Thoracic aorta (tissue), 2 donors: ENCODE measurements around the gene TSPAN11. TPM values are rescaled to one million over a fixed set of nuclear protein-coding genes. Genes with fewer than 3 reads are reported as not detected.

ENCODE experiments used
- ATAC-seq: fragments of 150-250 bp; one replicate; pipeline ENCODE4 v1.8.0; 2017; ENCODE audit warnings: low read depth; ENCODE audit not compliant: insufficient number of reproducible peaks, low FRiP score
- DNase-seq: peaks from one replicate; pipeline ENCODE4 v3.0.0-alpha.2; 2020; ENCODE audit warnings: low spot score
- H3K27ac ChIP-seq, 2 donors: fragments of 200-600 bp; sonication (generic); 1 replicate in 1 of 2; 2 replicates in 1 of 2; pipeline ENCODE4 v1.5.1; 2016; ENCODE audit warnings: mild to moderate bottlenecking in 2 of 2, moderate library complexity in 2 of 2
- H3K27me3 ChIP-seq: fragments of 200-600 bp; sonication (generic); replicated peaks from 2 replicates; pipeline ENCODE4 v1.6.0; 2016; ENCODE audit warnings: mild to moderate bottlenecking; ENCODE audit not compliant: insufficient read depth
- H3K36me3 ChIP-seq: fragments of 200-600 bp; sonication (generic); one replicate; pipeline ENCODE4 v1.5.1; 2016
- H3K4me1 ChIP-seq, 2 donors: fragments of 200-600 bp; sonication (generic); 1 replicate in 1 of 2; 2 replicates in 1 of 2; pipeline versions ENCODE4 v1.5.1 to v1.6.0; 2016; ENCODE audit warnings: low read depth in 2 of 2, mild to moderate bottlenecking in 1 of 2; ENCODE audit not compliant: control insufficient read depth in 1 of 2
- H3K4me3 ChIP-seq: fragments of 200-600 bp; sonication (generic); 2 replicates; pipeline ENCODE4 v1.5.1; 2016; ENCODE audit warnings: mild to moderate bottlenecking
- H3K9me3 ChIP-seq: fragments of 200-600 bp; sonication (generic); 2 replicates; pipeline ENCODE4 v1.5.1; 2016
- CTCF ChIP-seq: fragments of 200-600 bp; sonication (generic); IDR thresholded peaks from one replicate; pipeline ENCODE4 v1.5.1; 2019; ENCODE audit warnings: antibody characterized with exemption
- total RNA-seq, 2 donors: library from RNA; depleted of rRNA; stranded (reverse); fragments of >200 nt; gene quantifications; one replicate each; pipeline versions ENCODE4 v1.1.0 to v1.2.3, GENCODE V29; 2016

TSPAN11 gene
- total RNA-seq, 2 donors from 2014 or later: 0.41 to 3.0 TPM

DNA sequence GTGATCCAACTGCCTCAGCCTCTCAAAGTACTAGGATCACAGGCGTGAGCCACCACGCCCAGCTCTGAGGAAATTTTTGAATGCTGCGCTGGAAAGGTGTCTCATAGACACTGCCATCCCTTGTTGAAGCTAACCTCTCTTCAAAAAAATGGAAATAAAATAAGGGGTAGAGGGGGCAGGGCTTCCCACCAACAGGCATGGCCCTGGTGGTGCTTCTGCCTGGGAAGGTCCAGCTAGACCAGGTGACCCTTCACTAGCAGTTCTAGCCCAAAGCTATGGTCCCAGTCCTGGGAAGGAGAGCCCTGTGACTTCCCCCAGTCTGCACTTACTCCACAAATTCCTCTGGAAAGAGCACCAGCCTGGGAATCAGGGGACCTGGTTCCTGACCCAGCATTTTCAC is 45.7 kb upstream of the TSPAN11 start:
- TF ChIP-seq CTCF: no peak
- Histone ChIP-seq H3K27ac (no peak overlapping the region), H3K4me1 (peaks cover 0 to 6% of the 10 kb centered on the region in 2 donors), H3K36me3 (no peaks in the 10 kb centered on the region), H3K4me3 (no peak overlapping the region), H3K9me3 (no peaks in the 10 kb centered on the region), H3K27me3 (no peaks in the 10 kb centered on the region)
- ATAC-seq (no peak), DNase-seq (no peak)

GRCh38 chr12:30882706-30883105 is 43.8 kb upstream of the TSPAN11 start:
- peaks cover 0 to 6% of the 10 kb centered on the region in 2 donors for H3K4me1 ChIP-seq
- no peak for TF ChIP-seq CTCF
- no peaks in the 10 kb centered on the region for H3K27me3 ChIP-seq
- H3K9me3 ChIP-seq: peaks cover 4% of the 10 kb centered on the region
- no peak for ATAC-seq
- DNase-seq: no peak
- H3K4me3 ChIP-seq: no peak overlapping the region
- H3K36me3 ChIP-seq: no peaks in the 10 kb centered on the region
- H3K27ac ChIP-seq: no peak overlapping the region

GRCh38 chr12:30884799-30885198 is 41.7 kb upstream of the TSPAN11 start:
- H3K9me3 ChIP-seq: peaks cover 6% of the 10 kb centered on the region
- no peak overlapping the region for H3K4me3 ChIP-seq
- no peak for TF ChIP-seq CTCF
- H3K4me1 ChIP-seq: peaks cover 0 to 6% of the 10 kb centered on the region in 2 donors
- no peaks in the 10 kb centered on the region for H3K36me3 ChIP-seq
- H3K27ac ChIP-seq: no peak overlapping the region
- DNase-seq: no peak
- no peaks in the 10 kb centered on the region for H3K27me3 ChIP-seq
- no peak for ATAC-seq

- Histone ChIP-seq H3K4me3 (no peak overlapping the region), H3K9me3 (peaks cover 6% of the 10 kb centered on the region), H3K27ac (no peak overlapping the region), H3K27me3 (no peaks in the 10 kb centered on the region), H3K4me1 (peaks cover 0 to 1% of the 10 kb centered on the region in 2 donors), H3K36me3 (no peaks in the 10 kb centered on the region)
- ATAC-seq (no peak), DNase-seq (no peak)
- no peak for TF ChIP-seq CTCF
Measured at GRCh38 chr12:30885321-30885720, 41.2 kb upstream of the TSPAN11 start.

DNA sequence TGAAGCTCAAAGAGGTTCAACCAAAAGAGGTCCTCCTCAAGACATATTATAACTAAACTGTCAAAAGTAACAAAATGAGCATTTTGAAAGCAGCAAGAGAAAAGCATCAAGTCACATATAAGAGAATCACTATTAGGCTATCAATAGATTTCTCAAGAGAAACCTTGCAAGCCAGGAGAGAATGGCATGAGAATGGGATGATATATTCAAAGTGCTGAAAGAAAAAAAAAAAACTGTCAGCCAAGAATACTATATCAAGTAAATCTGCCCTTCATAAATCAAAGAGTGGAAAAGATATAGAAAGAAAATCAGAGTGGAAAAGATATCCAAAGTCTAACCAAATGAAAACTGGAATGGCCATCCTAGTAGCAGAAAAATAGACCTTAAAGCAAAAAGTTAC is 39.3 kb upstream of the TSPAN11 start:
- H3K9me3 ChIP-seq: peaks cover 6% of the 10 kb centered on the region
- no peak for ATAC-seq
- no peak for DNase-seq

More for the DNA sequence above, 39.3 kb upstream of the TSPAN11 start:
- Histone ChIP-seq H3K4me3 (no peak overlapping the region), H3K36me3 (no peaks in the 10 kb centered on the region), H3K27ac (no peak overlapping the region), H3K27me3 (no peaks in the 10 kb centered on the region), H3K4me1 (no peaks in the 10 kb centered on the region)
- TF ChIP-seq CTCF: no peak
